Cardiac septum (tissue), 1 donor: Measurements from ENCODE around the gene RAX2. TPM values are rescaled to one million over a fixed set of nuclear protein-coding genes. Genes with fewer than 3 reads are reported as not detected.
"Not testable (repeated sequence)": the region's sequence is repeated elsewhere in the genome, so short reads cannot be mapped to it uniquely, and the experiment has no call there.

Experiments used
- DNase-seq: peaks from one replicate; pipeline ENCODE4 v3.0.0-alpha.2; 2020; ENCODE audit warnings: low spot score
- intact Hi-C: fragments of 100-400 bp; cut with DNase I; formaldehyde crosslinking; loops from one replicate; pipeline ENCODE4 v1.14.0; 2022
- total RNA-seq: library from RNA; stranded (reverse); fragmentation: NEBNext Ultra II Directional; extraction: Animal tissue kit (Norgen Biotek cat#: 25700); gene quantifications from one replicate; pipeline ENCODE4 v1.2.1, GENCODE V29; 2021
- donor health status: DM: no; HTN: no; CAD: no.

Gene RAX2
- total RNA-seq, 1 donor from 2014 or later = not detected

GRCh38 chr19:3762501-3763459 is 9.2 kb downstream of the RAX2 start, which contains the start of gene MRPL54:
Gene MRPL54 (plus strand): TSS chr19:3762682. CDS start chr19:3762701, 19 bp downstream.
- intact Hi-C loops = loop anchor here (5.0 kb wide), 1 partner anchor 225 kb away; the partner anchor contains the start of gene EEF2
- DNase-seq = peak; percentile 100

DNA sequence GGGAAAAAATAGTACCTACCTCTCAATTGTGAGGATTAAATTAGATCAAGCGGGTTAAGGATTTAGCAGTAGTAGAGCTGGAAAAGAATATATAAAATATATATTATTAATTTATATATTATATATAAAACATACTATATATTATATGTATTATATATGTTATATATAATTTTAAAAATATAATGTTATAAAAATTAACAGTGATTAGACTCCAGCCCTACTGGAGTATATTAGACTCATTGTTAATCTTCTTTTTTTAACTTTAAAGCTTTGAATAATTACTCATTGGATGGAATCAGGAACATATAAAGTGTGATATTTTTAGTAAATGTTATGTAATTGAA is 9.9 kb downstream of the RAX2 start:
- intact Hi-C loops = loop anchor here (5.0 kb wide), 1 partner anchor 225 kb away; the partner anchor contains the start of gene EEF2
- DNase-seq = no peak

DNA sequence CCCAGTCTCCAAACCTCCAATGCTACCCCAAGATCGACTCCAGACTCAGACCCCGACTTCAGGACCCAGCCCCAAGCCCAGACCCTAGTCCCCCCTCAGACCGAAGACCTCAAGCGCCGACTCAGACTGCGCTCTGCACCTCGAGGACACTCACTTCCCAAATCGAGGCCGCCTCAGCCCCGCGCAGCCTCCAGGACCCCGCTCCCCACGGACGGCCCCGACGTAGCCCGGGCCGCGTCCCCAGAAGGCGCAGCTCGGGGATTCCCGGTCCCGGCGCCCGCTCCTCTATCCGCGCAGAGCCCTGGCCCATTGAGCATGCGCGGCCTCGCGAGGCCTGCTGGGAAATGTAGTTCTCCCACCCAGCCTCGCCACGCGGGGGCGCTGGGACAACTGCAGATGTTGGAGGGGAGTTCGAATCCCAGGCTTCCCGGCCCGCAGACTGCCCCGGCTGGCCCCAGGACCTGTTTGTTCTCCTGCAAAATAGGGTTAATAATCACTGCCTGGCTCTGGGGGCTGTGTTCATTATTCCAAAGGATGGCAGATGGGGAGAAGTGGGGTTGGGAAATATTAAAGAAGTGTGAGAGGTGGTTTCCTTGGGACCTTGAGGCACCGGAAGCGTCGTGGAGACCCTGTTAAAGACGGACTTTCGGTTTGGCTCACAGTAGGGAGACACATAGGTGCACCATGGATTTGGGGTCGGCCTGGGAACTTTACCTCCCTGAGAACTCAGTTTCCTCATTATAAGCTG is 10.5 kb downstream of the RAX2 start, which contains the start of gene APBA3:
Gene APBA3, minus strand, starts transcription at position 311 of the 748 bp plus-strand sequence. CDS start 1,428 bp downstream, outside the sequence.
- DNase-seq = peak; percentile 97
- intact Hi-C loops = loop anchor here (5.0 kb wide), 1 partner anchor 226 kb away; the partner anchor contains the start of gene EEF2

- DNase-seq = no peak
- intact Hi-C loops = loop anchor here (5.0 kb wide), 1 partner anchor 226 kb away; the partner anchor contains the start of gene EEF2
Measured at GRCh38 chr19:3760871-3761361, 11.1 kb downstream of the RAX2 start.

DNA sequence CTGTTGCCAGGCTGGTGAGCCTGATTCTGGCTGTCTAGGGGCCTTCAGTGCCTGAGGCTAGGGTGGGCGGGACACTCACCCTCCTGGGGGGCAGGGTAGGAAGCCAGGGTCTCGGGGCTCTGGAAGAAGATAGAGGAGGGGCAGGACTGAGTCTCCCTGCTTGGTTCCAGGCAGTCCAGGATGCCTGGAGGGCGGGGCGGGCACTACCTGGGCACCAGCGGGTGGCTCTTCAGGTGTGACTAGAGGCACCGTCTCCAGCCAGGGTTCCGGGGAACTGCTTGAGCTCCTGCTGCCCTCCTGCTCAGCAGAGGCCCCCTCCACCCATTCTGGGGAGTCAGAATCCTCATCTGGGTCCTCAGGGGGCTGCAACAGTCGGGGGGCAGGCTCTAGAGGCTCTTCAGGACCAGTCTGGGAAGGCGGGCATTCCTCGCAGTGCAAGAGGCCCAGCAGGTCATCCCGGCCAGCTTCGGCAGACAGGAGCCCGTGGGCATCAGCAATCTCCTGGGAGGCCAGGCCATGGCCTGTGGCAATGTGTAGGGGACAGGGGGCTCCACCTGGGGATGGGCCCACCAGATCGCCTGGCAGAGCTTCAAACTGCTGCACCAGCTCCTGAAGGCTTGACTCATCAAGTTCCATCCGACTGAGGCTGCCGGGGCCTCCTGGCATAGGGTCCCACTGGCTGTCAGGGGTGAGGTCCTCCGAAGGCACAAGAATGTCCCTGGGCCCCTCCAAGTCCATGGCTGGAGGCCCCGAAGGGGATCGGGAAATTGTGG is 12.4 kb downstream of the RAX2 start:
- intact Hi-C loops = loop anchor here (5.0 kb wide), 1 partner anchor 228 kb away; the partner anchor contains the start of gene EEF2
- DNase-seq = no peak

GRCh38 chr19:3758297-3758696 is 13.7 kb downstream of the RAX2 start:
- DNase-seq, intact Hi-C loops: not testable (repeated sequence)

DNA sequence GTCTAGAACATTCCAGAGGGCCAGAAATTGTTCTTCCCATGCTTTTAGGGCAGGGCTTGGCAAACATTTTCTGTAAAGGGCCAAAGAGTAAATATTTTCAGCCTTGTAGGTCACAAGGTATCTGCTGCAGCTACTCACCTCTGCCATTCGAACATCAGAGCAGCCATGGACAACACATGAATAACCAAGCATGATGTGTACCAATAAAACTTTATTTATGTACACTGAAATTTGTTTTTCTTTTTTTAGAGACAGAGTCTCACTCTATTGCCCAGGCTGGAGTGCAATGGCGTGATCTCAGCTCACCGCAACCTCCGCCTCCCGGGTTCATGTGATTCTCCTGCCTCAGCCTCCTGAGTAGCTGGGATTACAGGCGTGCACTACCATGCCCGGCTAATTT is 14.3 kb downstream of the RAX2 start:
- DNase-seq, intact Hi-C loops: not testable (repeated sequence)

GRCh38 chr19:3753631-3754410 is 18.2 kb downstream of the RAX2 start:
- intact Hi-C loops = no loop called here
- no peak for DNase-seq

DNA sequence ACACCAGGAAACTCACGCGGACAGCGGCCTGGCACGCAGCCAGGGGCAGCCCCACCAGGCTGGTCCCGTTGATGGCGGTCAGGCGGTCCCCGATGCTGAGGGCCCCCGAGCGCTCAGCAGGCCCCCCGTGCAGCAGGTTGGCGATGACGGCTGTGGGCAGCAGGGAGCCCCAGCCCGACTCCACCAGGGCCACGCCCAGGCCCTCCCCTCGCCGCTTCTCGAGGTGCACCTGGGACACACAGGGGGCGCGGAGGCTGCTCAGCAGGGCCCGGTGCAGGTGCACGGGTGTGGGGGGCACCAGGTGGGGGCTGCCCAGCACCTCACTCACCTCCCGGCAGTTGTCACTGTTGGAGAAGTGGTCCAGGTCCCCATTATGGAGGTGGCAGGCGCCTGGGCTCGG is 19.5 kb downstream of the RAX2 start:
- intact Hi-C loops = no loop called here
- DNase-seq = no peak

DNA sequence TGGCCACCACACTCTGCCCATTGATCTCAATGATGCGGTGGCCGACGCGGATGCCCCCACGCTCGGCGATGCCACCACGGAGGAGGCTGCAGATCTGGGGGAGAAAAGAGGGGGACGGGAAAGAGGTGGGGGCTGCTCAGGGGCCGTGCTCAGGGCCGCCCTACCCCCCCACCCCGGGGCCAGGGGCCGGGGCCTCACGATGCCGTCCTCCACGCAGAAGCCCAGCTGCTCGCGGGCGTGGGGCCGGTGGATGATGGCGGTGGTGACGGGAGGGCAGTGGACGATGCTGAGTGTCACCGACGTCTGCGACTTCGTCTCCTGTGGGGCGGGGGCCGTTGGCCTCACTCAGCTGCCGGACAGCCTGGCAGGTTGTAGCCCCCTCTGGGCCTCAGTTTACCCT is 20.8 kb downstream of the RAX2 start:
- intact Hi-C loops = no loop called here
- DNase-seq = no peak

DNA sequence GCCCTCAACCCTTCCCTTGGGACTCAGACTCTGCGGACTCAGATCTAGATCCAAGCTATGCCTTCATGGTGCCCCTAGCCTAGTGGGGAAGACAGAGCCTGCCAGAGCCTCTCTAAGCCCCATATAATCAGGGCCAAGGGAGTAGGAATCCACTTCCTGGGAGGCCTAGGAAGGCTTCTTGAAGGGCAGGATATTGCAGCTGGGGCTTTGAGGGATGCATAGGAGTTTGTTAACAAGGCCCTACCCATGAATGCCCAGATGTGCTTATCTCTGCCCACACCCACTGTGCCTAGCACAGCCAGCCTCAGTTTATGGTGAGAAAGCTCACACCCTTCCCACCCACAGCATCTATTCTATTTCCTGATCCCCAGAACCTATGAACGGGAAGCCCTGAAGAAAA is 21.8 kb downstream of the RAX2 start:
- no peak for DNase-seq
- intact Hi-C loops = no loop called here

DNA sequence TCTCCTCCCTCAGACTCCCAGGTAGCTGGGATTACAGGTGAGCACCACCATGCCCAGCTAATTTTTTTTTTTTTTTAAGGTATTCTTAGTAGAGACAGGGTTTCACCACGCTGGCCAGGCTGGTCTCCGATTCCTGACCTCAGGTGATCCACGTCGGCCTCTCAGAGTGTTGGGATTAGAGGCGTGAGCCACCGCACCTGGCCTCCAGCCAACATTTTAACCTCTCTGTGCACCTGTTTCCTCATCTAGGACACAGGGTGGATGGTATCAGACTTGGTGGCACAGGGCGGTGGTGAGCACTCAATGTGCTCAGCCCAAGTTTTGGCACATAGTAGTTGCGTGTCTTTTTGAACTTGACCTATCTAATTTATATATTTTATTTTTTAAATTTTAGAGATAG is 23.1 kb downstream of the RAX2 start:
- intact Hi-C loops = no loop called here
- DNase-seq = no peak

DNA sequence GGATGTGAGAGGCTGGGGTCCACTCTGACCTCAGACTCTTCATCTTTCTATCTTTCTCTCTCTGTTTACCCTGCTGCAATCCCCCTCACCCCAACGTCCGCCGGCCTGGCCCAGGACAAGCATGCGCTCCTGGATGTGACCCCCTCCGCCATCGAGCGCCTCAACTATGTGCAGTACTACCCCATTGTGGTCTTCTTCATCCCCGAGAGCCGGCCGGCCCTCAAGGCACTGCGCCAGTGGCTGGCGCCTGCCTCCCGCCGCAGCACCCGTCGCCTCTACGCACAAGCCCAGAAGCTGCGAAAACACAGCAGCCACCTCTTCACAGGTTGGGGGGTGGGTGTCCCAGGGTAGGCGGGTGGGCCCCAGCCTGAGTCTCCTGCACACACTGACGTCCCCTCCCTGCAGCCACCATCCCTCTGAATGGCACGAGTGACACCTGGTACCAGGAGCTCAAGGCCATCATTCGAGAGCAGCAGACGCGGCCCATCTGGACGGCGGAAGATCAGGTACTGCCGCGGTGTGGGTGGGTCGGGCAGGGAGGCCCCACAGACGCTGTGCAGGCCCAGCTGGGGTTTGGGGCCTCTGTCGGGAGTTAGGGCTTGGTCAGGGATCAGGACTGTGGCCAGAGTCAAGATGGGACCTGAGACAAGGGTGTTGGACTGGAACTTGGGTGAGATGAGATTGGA is 25.5 kb downstream of the RAX2 start:
- no peak for DNase-seq
- intact Hi-C loops = no loop called here

- DNase-seq = no peak
- intact Hi-C loops = no loop called here
Measured at GRCh38 chr19:3745363-3746045, 26.5 kb downstream of the RAX2 start.

DNA sequence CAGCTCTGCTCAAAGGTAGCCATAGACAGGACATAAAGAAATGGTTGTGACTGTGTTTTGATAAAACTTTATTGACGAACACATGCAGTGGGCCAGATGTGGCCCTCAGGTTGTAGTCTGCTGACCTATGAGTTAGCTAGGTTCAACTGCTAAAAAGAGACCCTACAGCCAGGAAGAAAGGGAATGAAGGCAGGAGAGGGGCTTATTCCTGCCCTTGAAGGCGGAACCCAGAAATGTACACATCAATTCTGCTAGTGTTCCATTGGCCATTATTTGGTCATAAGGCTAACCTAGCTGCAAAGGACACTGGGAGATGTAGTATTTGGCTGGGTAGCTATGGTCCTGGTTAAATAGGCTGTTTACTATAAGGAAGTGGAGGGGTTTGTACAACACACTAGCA is 28.5 kb downstream of the RAX2 start:
- intact Hi-C loops = no loop called here
- no peak for DNase-seq

DNA sequence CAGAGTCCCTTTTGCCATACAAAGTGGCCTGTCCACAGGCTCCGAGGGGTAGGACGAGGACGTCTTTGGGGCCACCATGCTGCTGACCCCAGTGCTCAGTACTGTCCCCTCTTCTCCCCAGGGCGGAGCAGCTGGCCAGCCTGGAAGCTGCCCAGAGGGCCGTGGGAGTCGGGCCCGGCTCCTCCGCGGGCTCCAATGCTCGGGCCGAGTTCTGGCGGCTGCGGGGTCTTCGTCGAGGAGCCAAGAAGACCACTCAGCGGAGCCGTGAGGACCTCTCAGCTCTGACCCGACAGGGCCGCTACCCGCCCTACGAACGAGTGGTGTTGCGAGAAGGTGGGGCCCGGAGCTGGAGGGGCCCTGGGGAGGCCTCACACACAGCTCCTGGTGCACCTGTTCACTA is 31.6 kb downstream of the RAX2 start:
- intact Hi-C loops = no loop called here
- DNase-seq = no peak

- intact Hi-C loops = no loop called here
- no peak for DNase-seq
Measured at GRCh38 chr19:3738477-3739220, 33.4 kb downstream of the RAX2 start.
